ENCODE data around the gene ANKRD9.
"Not testable (repeated sequence)": the region's sequence is repeated elsewhere in the genome, so short reads cannot be mapped to it uniquely, and the experiment has no call there.

GRCh38 chr14:102550927-102551401, 41.4 kb upstream of the ANKRD9 start:
- not testable (repeated sequence) for TF ChIP-seq CTCF, POLR2A (IDR thresholded peaks at IDR 0.05)

All from uterus (tissue), 2 donors.